Epithelial cell of proximal tubule (primary cell): ENCODE data around the gene PLA2G4D. TPM values are rescaled to one million over a fixed set of nuclear protein-coding genes. Genes with fewer than 3 reads are reported as not detected.

Source experiments
- DNase-seq: peaks from one replicate; pipeline ENCODE4 v3.0.0-alpha.2; 2011; ENCODE audit warnings: low read depth
- H3K4me3 ChIP-seq: 2 replicates; pipeline ENCODE4 v1.5.1; 2011; ENCODE audit warnings: low read depth, mild to moderate bottlenecking, low read length
- CTCF ChIP-seq: conservative IDR thresholded peaks from 2 replicates; pipeline ENCODE4 v1.5.1; 2012; ENCODE audit warnings: low read depth, mild to moderate bottlenecking, low read length
- total RNA-seq: library from RNA; depleted of rRNA; stranded (reverse); fragments of >200 nt; gene quantifications from 2 replicates; pipeline ENCODE4 v1.2.3, GENCODE V29; 2015

Gene PLA2G4D
- total RNA-seq, 1 donor from 2014 or later, result not detected

GRCh38 chr15:42046597-42046996 lies 47.8 kb downstream of the PLA2G4D start:
- no peak for DNase-seq
- H3K4me3 ChIP-seq, result no peak overlapping the region
- no peak for TF ChIP-seq CTCF

GRCh38 chr15:42045211-42045615 lies 49.1 kb downstream of the PLA2G4D start:
- DNase-seq, result no peak
- no peak for TF ChIP-seq CTCF
- no peak overlapping the region for H3K4me3 ChIP-seq

DNA sequence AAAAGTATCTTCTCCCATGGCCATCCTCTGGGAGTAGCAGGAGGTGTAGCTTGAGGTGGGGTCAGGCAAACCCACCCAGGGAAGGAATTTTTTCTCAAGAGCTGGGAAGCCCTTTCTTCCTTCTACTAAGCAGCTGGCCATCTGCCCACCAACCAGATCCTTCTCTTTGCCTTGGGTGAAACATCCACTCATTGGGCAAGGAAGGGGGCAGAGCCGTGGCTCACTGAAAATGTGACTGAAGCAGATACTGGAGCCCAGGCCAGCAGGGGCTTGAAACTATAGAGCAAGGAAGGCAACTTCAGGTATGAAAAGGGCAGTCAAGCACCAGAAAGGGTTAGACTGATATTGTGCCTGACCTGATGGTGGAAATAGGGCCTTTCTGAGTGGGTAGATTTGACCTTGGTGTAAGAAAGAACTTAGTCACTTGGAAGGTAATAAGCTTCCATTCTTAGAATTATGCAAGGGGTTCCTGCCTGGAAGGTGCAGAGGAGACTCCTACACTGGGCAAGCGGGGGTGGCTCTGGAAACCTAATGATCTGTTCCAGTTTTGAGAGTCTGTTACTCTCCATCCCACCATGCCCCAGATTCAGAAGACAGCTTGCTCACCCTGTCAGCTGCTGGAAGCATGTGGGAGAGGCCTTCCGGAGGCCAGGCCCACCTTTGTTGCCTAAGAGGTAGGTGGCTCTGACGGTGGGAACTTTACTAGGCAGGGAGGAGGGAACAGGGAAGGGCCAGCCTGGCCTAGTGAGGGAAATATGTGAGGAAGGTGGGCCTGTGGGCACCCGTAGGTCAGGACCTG lies 51.6 kb downstream of the PLA2G4D start:
- TF ChIP-seq CTCF, result no peak
- DNase-seq, result no peak

GRCh38 chr15:42038401-42038800 lies 56.0 kb downstream of the PLA2G4D start:
- no peak overlapping the region for H3K4me3 ChIP-seq
- TF ChIP-seq CTCF, result no peak
- DNase-seq, result no peak

More for the DNA sequence above, 51.6 kb downstream of the PLA2G4D start:
- H3K4me3 ChIP-seq, result no peak overlapping the region

DNA sequence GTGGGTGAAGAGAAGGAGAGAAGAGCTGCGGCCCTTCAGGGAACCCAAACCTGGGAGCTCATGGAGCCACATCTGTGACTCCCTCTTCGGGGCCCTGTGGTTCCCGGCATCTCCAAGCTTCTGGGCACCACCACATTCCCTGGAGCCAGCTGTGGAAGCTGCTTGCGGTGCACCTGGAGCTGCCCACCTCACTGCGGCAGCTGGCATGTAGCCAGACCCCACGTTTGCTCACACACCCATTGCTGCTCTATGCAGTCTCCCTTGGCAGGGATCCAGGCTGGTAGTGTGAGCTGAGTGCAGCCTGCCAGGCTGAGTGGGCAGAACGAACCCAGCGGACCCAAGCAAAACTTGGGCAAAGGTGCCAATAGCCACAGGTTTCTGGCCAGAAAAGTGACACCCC lies 56.7 kb downstream of the PLA2G4D start:
- no peak for TF ChIP-seq CTCF
- no peak for DNase-seq

GRCh38 chr15:42036966-42037365 lies 57.4 kb downstream of the PLA2G4D start:
- H3K4me3 ChIP-seq, result no peak overlapping the region
- no peak for DNase-seq
- TF ChIP-seq CTCF, result no peak

More for the DNA sequence above, 56.7 kb downstream of the PLA2G4D start:
- no peak overlapping the region for H3K4me3 ChIP-seq

DNA sequence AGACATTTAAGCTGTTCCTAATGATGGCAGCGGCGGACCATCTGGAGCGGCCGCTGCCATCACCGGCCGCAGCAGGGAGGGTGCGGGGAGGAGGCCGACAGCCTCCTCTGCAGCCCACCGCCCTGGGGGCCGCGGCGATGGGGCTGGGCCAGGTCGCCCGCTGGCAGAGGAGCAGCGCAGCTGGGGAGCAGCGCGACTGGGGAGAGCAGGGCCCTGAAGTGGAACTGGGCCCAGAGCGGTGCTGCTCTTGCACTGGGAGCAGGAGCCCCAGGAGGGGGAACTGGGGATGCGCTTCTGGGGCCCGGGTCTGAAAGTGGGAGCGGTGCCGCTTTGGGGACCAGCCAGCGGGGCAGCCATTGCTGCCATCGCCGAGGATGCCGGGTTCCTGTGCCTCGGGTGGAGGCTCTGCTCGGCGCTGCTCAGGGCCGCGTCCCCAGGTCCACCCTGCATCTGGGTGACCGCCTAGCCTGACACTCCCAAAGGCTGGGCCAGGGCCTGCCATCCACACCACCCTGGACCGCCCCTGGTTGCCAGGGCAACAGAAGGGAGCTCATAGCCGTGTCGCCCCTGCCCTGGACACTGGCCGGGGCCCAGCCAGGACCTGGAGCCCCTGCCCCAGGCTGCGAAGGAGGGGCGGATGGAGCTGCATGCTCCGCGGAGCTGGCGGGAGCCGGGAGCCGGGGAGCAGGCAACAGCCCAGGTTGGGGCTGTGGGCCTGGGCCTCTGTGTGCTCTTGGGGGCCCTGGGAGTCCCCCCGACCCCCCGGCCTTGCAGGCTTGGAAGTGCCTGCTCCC lies 58.1 kb downstream of the PLA2G4D start:
- no peak for DNase-seq

More for the DNA sequence above, 58.1 kb downstream of the PLA2G4D start:
- H3K4me3 ChIP-seq, result no peak overlapping the region
- no peak for TF ChIP-seq CTCF
